ENCODE data around the gene RPS6KA3.

RPS6KA3 gene

DNA sequence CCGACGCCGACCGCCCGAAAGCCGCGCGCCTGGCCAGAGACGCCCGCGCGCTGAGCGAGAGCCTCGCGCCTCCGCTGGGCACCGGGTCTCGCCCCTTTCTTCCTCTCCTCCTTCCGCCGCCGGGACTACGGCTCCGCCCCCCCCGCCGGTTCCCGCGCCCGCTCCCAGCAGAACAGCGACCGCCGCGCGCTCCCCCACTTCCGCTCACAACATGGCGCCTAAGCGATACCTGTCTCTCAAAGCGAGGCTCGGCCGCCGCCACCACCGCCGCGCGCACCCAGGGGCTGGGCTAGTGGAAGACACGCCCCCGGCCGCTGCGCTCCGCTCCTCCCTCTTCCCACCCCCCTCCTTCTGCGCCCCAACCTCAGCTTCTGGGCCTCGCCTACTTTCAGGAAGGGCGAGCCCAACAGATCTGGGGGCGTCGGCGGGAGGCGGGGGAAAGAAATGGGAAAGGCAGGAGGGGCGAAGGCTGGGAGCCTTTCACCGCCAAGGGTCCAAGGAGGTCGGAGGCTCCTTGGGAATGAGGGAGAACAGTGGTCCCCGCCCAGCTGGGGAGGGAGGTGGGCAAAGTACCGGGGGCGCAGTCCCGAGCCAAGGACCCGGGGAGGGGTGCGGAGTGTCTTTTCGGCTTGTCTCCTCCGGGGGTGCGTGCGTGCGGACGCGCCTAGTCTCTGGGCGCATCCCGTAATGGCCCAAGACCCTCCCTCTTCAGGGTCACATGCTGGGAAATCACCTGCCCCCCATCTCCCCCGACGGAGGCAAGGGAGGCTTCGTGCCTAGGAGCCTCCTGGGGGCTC lies at the start of gene RPS6KA3:
Gene RPS6KA3, minus strand, starts transcription at position 100 of the 797 bp plus-strand sequence. CDS start 277 bp downstream, outside the sequence.
- peak; percentile 85 for DNase-seq (ENCODE audit: low spot score)

DNA sequence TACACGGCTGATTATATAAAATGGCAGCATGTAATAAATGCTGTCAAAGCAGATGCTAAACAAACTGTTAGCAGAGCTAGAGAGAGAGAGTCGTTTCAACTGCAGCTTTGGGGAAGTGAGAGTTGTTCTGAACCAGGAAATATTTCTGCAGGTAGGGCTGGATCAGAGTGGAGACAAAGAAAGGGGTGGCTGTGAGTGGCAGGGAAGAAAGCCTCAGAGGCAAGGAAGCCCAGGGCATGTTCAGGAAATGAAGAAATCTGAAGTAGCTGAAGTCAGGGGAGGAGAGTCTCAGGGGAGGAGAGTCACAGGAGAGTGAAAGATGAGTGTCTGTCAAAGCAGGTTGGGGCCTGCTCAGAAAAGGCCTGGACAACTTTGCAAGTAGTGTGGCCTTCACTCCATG lies 48.4 kb upstream of the RPS6KA3 start:
- no peak for DNase-seq (ENCODE audit: low spot score)

DNA sequence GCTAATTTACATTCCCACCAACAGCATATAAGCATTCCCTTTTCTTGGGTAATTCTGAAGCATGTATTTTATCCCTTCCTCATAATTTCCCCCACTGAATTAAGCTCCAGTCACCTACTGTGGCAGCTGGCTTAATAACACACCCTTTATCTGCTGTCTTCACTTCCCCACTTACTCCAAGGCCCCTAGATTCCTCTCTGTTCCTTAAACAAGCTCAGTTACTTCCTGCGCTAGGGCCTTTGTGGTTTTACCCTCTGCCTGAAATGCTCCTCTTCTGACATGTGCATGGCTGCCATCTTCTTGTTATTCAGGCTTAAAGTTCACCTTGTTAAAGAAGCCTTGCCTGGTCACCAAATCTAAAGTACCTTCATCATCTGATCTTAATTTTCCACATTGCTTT lies 47.2 kb upstream of the RPS6KA3 start:
- no peak for DNase-seq (ENCODE audit: low spot score)

DNA sequence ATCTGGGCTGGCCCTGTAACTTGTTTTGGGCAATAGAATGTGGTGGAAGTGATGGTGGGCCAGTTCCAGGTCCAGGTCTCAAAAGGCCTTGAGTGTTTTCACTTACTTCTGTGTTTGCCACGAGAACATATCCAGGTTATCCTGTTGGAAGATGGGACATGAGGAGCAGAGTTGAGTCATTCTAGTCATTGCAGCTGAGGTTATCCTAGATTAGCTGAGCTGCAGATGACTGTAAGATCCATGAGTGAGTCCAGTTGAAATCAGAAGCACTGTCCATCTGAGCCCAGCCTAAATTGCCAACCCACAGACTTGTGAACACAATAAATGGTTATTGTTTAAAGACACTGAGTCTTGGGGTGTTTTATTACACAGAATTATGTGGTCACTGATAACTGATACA lies 45.3 kb upstream of the RPS6KA3 start:
- DNase-seq (ENCODE audit: low spot score), result no peak

DNA sequence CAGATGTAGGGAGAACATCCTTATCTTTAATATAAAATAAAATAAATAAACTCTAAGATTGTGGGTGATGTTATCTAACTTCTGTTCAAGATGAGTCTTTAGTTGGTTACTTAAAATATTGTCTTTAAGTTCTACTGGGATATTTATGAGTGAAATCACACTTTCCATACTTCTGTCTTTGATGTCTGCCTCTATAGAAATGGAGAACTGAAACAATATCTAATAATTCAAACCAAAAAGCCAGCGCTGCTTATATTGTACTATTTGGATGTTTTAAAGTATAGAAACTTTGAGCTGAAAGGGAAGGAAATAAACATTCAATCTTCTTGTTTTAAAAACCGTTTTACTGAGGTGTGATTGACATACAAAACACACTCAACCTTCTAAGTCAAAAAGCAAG lies 44.8 kb upstream of the RPS6KA3 start:
- DNase-seq (ENCODE audit: low spot score), result no peak

DNA sequence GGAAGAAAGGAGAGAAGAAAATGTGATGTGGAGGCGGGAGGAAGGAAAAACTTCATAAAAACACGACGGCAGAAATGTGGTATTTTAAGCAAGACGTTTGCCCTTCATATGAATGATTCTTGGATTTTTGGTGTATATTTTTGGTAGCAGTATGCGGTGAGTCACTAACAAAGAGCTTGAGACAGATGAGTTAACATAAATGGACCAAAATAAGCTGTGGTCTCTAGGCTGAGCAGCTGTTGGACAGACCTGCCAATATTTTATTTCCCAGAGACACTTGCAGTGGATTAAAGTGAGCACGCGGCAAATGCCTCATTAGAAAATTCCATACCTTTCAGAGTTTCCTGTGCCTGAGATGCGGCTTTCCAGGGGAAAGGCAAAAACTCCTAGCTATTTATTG lies 43.1 kb upstream of the RPS6KA3 start:
- no peak for DNase-seq (ENCODE audit: low spot score)

DNA sequence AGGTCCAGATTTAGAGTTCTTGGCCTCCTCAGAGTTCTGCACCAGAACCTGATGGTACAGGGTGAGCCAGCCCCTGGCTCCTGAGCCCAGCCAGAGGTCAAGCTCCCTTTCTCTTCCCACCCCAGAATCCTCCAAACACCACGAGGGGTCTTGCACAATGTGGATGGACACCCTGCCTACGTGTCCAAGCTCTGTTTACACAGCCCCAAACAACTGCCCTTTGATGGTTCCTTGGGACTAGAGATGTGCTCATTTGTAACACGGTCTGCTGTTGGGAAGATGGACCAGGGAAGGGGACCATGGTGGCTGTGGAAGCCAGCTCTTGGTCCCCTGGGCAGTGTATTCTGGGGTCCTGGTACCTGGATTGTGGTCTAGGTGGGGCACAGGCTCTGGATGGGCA lies 40.0 kb upstream of the RPS6KA3 start:
- no peak for DNase-seq (ENCODE audit: low spot score)

DNA sequence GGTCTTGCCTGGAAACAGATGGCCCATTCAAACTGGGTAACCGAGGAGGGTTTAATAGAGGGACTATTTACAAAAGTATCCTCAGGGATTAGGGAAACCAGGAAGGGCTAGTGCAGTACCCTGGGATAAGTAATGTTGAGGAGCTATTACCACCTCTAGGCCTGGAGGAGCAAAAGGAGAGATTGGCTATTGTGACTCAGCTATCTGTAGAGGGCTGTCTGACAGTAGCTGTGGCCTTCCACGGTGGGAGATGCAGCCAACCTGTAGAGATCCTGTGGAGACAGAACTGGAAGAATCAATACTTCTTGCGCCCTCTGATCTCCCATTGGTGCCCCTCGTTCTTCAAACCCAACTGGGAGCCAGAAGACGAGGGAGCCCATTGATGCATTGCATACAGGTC lies 34.1 kb upstream of the RPS6KA3 start:
- DNase-seq (ENCODE audit: low spot score), result no peak

DNA sequence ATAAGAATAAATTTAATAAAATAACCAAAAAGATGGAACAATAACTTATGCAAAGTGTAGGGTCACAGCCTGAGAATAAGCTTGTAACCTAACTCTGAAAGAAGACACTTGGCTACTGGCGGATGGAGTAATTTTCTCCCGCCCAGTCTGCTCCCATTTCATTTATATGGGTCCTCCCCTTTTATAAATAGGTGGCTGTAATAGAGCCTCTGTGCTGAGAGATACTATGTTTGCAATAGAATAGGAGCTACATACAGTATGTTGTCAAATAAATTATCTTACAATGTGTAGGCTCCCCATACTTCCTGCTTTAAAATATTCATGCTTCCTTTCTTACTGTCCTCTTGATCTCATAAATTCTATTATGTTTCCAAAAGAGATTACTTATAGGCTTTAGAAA lies 28.2 kb upstream of the RPS6KA3 start:
- DNase-seq (ENCODE audit: low spot score), result no peak

DNA sequence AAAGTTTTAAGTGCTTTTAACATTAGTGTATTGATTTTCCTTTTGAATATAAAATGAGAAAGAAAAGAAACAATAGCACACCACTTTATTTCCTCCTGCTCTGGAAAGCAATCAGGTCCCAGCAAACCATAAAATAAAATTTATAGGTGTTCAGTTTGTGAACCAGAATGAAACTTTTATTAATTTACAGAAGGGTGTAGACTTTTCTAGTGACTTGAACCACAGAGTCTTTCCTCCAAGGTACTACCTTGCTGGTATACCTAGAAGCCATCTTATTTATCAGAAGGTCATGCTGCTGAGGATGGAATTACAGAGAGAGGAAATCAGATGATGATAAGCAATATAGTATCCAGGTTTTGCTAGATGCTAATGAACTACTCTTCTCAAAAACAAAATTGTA lies 27.6 kb upstream of the RPS6KA3 start:
- DNase-seq (ENCODE audit: low spot score), result no peak

DNA sequence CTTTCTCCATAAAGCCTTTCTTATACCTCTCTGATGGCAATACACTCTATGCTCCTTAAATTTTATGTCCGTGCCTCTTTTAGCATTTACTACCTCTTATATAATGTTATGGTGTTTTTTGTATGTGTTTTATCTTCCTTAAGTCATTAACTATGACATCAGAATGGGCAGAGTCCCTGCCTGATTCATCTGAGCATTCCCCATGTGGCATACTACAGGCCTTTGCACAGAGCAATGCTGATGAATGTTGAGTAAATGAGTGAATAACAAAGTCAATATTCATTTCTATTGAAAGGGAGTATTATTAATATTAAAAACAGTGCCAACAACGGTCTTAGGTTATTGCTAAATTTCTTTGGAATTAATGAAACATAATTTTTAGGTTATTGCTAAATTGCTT lies 18.8 kb upstream of the RPS6KA3 start:
- no peak for DNase-seq (ENCODE audit: low spot score)

DNA sequence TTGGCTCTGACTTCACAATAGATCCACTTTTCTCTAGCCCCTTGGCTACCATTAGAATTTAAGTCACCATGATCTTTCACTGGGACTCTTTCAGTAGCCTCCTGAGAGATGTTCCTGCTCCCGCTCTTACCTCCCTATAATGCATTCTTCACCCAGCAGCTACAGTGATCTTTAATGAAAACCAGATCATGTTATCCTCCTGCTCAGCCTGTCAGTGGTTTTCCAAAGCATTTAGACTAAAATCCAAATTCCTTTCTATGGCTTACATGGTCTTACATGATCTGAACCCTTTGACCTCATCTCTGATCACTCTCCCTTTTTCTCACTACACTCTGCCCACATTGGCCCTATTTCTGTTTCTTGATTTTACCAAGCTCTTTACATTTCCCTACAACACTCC lies 18.3 kb upstream of the RPS6KA3 start:
- no peak for DNase-seq (ENCODE audit: low spot score)

DNA sequence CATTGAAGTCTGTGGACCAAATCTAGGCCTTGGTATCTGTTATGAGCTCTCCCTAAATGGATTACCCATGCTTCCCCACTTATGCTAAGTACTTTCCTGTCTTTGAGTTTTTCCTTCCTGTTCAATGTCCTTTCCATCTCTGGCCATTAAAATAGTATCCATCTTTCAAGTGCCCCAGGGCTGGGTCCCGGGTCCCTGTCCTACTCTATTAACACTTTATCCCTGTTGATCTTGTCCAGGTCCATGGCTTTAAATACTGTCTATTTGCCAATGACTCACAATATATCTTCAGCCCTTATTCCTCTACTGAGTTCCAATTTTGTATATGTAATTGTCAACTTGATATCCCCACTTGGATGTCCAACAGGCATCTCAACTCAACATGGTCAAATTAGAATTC lies 17.7 kb upstream of the RPS6KA3 start:
- no peak for DNase-seq (ENCODE audit: low spot score)

DNA sequence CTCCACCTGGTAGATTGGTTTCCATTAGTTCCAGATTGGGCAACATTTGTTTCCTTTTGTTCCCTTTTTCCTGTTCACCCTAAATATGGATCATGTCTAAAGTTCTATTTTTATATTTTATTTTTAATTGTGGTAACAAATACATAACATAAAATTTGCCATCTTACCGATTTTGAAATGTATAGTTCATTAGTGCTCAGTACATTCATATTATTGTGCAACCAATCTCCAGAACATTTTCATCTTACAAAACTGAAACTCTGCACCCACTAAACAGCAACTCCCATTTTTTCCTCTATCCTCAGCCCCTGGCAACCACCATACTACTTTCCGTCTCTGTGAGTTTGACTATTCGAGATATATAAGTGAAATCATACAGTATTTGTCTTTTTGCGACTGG lies 14.2 kb upstream of the RPS6KA3 start:
- DNase-seq (ENCODE audit: low spot score), result no peak

DNA sequence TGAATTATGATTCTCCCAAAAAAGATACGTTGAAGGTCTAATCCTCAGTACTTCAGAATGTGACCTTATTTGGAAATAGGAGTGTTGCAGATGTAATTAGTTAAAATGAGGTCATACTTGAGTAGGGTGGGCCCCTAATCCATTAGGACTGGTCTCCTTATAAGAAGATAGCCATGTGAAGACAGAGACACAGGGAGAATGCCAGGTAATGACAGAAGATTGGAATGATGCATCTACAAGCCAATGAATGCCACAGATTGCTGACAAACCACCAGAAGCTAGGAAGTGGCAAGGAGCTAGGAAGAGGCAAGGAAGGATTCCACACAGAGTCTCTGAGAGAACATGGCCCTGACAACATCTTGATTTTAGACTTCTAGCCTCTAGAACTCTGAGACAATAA lies 7.4 kb upstream of the RPS6KA3 start:
- DNase-seq (ENCODE audit: low spot score), result no peak

DNA sequence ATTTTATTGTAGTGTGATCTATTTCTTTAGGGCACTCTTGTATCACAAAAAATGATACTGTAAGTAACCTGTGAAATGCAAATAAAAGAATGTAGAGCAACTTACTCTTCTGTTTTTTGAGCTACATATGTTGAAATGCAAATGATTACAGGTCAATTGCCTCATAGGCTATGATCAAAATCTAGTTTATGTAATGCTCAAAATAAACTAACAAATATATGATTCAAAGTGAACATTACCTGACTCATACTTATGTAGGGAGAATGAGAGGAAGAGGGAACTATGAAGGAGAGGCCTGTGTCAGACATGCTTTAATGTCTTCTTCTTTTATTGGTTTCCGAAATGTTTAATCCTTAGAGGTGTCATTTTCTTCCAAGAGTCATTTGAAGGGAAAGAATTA lies 5.0 kb upstream of the RPS6KA3 start:
- DNase-seq (ENCODE audit: low spot score), result no peak

DNA sequence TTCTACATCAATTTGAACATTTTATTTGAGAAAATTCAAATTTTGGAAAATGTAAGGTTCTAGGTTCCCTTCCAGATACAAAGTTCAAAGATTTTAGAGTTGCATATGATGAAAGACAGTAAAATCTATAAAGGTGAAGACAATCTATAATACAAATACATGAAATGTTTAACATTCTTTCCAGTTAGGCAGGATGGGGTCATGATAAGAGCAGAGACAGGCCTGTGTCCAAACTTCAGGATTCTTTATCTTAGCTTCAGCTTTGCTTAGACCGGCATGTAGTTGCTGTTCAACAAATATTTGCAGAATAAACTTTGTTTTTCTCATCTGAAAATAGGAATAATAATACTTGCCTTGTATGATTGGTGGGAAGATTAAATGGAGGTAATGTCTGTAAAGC lies 4.5 kb upstream of the RPS6KA3 start:
- no peak for DNase-seq (ENCODE audit: low spot score)

DNA sequence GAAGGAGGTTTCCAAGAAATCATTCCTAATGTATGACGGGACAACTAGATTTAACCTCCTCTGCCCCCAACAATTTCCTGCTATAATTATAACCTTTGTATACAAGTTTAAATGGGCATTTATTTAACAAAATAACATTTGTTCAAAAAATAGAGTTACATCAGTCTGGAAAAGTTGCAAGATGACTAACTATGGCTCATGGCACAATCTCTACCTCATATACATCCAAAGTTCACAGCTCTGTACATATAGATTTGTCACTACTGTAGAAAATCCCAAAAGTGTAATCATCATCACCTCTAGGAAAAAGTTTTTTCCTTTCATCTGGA lies 3.8 kb upstream of the RPS6KA3 start:
- no peak for DNase-seq (ENCODE audit: low spot score)

DNA sequence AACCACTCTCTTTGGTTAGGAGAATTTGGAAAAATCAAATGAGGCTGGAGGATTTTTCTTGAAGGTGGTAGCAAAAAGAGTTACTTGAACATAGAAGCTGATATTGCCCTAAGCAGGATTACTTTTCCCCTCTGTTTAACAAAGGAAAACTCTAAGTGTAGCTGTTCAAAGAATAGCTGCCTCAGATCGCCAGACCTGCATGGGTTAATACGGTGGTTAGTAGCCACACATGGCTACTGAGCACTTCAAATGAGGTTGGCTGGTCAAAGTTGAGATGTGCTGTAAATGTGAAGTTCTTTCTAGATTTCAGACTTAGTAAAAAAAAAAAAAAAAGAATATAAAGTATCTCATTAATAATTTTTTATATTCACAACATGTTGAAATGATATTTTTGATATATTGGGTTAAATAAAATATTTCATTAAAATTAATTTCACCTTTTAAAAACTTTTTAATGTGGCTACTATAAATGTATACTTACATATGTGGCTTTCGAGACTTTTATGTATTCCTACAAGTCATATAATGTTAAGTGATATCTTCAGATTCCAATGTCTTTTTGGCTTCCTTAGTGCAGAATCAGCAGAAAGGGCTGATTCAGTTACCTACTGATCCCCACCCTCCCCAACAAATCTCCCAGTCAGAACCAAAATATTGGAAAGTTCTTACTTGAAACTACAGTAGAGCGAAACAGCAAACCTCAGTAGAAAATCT lies 3.3 kb upstream of the RPS6KA3 start:
- no peak for DNase-seq (ENCODE audit: low spot score)

DNA sequence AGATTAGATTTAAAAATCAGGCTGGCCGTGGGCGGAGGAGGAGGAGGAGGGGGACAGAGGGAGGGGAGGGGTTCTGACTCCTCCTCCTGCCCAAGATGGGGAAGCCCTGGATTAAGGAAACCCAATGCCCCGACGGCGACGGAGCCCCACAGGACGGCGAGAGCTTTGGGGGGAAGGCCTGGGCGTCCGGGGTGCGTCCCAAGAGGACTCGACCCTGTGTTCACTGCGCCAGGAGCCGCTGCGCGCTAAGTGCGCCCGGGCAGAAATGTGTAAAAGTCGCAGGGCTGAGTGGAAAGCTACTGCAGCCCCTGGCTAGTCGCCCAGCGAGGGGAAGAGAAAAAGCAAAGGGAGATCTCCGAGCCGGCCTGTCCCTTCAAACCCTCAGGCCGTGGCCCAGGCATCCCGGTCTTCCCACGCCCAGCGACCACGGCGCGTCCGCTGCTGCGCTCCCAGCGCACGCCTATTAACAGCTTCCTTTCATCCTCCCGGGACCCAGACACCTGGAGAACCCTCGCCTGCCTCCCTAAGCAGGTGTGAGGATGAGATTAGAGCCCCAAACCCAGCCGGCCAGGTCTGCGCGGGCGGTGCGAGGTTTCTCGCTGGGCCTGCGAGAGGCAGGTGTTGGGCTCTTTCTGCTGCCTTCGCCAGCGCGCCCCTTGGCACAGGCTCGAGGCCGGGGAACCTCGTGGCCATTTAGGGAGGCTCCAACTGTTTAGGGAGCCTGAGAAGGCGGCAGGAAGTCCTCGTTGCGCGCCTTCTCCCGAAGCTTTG lies 1.4 kb upstream of the RPS6KA3 start:
- peak; percentile 46 for DNase-seq (ENCODE audit: low spot score)

DNA sequence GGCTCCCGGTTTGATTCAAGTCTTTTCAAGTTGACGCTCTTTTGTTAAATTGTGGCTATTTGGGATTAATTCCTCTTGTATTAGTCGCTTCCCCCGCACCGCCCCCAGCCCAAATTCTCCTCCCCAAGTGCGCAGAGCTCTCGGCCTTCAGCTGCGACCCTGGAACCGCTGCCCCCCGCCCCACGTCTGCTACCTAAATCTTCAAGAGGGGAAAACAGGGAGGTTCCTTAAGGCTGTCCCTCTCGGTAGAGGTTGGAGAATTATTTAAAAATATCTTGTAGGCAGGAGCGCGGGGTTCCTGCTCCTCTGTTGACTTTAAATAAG lies 860 bp upstream of the RPS6KA3 start:
- no peak for DNase-seq (ENCODE audit: low spot score)

DNA sequence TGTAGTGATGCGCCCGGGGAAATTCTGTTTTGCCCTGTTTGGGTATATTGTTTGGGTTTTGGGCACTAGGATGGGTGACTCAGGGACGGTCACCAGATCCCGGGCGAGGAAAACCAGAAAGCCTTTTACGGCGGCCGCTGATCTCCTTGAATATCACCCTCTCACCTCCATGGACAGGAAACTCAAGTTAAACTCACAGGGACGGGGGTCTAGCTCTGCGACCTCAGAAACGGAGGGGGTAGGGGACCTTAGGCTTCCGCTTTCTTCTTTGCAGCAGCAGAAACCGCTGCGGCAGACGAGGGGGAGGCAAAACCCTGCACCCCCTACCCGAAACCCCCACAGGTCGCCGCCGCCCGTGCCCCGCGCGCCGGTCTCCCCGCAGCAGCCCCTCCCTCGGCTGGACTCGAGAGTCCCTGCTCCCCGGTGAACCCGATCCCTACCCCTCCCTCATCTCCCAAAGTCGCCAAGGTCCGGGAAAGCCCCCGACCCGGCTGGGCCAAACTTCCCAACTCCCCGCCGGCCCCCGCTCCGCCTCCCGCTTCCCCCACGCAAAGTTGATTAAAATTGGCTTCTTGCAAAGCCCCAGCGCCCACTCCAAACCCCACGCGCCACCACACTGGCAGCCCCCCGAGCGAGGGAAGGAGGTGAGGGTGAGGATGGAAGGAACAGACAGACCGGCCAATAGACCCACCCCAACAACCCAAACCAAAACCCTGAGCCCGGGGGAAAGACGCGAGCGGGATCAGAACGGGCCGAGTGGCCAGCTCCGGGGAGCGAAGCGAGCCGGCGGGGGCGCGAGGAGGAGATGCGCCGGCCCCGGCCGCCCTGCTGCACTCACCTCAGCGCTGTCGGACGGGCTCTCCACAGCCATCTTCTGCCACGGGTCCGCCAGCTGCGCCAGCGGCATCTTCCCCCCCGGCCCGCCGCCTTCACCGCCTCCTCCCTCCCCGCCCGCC lies 705 bp downstream of the RPS6KA3 start:
- DNase-seq (ENCODE audit: low spot score), result no peak

All from cerebellar cortex (tissue), 1 donor.